CD14-positive monocyte (primary cell): ENCODE results near the gene EPB41L2. TPM values are rescaled to one million over a fixed set of nuclear protein-coding genes. Genes with fewer than 3 reads are reported as not detected.

Experiments used
- DNase-seq, 3 donors: peaks; one replicate each; pipeline ENCODE4 v3.0.0-alpha.2; 2011 to 2022
- H2AFZ ChIP-seq: 2 replicates; pipeline ENCODE4 v1.6.0; 2012; ENCODE audit warnings: mild to moderate bottlenecking, low read depth, low read length, inconsistent platforms; ENCODE audit not compliant: insufficient read depth, poor library complexity, severe bottlenecking
- H3K27ac ChIP-seq, 2 donors: 1 replicate in 1 of 2; 2 replicates in 1 of 2; pipeline ENCODE4 v1.5.1; 2012 to 2013; ENCODE audit warnings: low read length in 2 of 2, control low read depth in 1 of 2, inconsistent platforms in 1 of 2, low read depth in 1 of 2, mild to moderate bottlenecking in 1 of 2
- H3K27me3 ChIP-seq, 2 donors: one replicate each; pipeline versions ENCODE4 v1.6.0 to v1.6.1; 2011 to 2013; ENCODE audit warnings: low read length in 2 of 2; ENCODE audit not compliant: control insufficient read depth in 2 of 2, insufficient read depth in 2 of 2
- H3K36me3 ChIP-seq, 2 donors: replicated peaks in 1 of 2; 1 replicate in 1 of 2; 2 replicates in 1 of 2; pipeline versions ENCODE4 v1.5.1 to v1.6.1; 2012 to 2013; ENCODE audit warnings: low read length in 2 of 2, control low read depth in 1 of 2, inconsistent platforms in 1 of 2, mild to moderate bottlenecking in 1 of 2; ENCODE audit not compliant: insufficient read depth in 2 of 2, control insufficient read depth in 1 of 2
- H3K4me1 ChIP-seq, 2 donors: 1 replicate in 1 of 2; 2 replicates in 1 of 2; pipeline versions ENCODE4 v1.5.1 to v1.6.1; 2012 to 2013; ENCODE audit warnings: low read length in 2 of 2, control low read depth in 1 of 2, inconsistent platforms in 1 of 2, mild to moderate bottlenecking in 1 of 2, moderate library complexity in 1 of 2; ENCODE audit not compliant: insufficient read depth in 2 of 2, control insufficient read depth in 1 of 2
- H3K4me2 ChIP-seq: replicated peaks from 2 replicates; pipeline ENCODE3; 2012; ENCODE audit warnings: low read length, moderate library complexity, mild to moderate bottlenecking; ENCODE audit not compliant: poor library complexity, severe bottlenecking; ENCODE audit errors: extremely low read depth
- H3K4me3 ChIP-seq, 3 experiments: fragments of 200-600 bp in 1 of 3; sonication (generic) in 1 of 3; replicated peaks in 1 of 3; 1 replicate in 2 of 3; 2 replicates in 1 of 3; pipeline ENCODE4 v1.5.1; 2011 to 2013; ENCODE audit warnings: low read length in 3 of 3, mild to moderate bottlenecking in 3 of 3, control low read depth in 2 of 3, low read depth in 2 of 3, inconsistent platforms in 1 of 3, moderate library complexity in 1 of 3
- H3K79me2 ChIP-seq: 2 replicates; pipeline ENCODE4 v1.6.0; 2012; ENCODE audit warnings: mild to moderate bottlenecking, control low read depth, inconsistent platforms, low read length, moderate library complexity; ENCODE audit not compliant: insufficient read depth
- H3K9ac ChIP-seq: 2 replicates; pipeline ENCODE4 v1.6.0; 2017; ENCODE audit warnings: low read length, mild to moderate bottlenecking; ENCODE audit not compliant: insufficient read depth, poor library complexity, severe bottlenecking
- H3K9me3 ChIP-seq, 2 donors: replicated peaks in 1 of 2; 1 replicate in 1 of 2; 2 replicates in 1 of 2; pipeline versions ENCODE4 v1.5.1 to v1.6.1; 2012 to 2013; ENCODE audit warnings: low read length in 2 of 2, control low read depth in 1 of 2; ENCODE audit not compliant: control insufficient read depth in 1 of 2, insufficient read depth in 1 of 2
- H4K20me1 ChIP-seq: 2 replicates; pipeline ENCODE4 v1.6.0; 2012; ENCODE audit warnings: mild to moderate bottlenecking, low read length, control low read depth, moderate library complexity; ENCODE audit not compliant: insufficient read depth
- H3K27ac Mint-ChIP-seq, 7 donors: one replicate each; pipeline ENCODE4 v1.8.0; 2020; ENCODE audit warnings: mild to moderate bottlenecking in 7 of 7, mixed read lengths in 7 of 7, moderate library complexity in 6 of 7, inconsistent platforms in 2 of 7
- H3K27me3 Mint-ChIP-seq, 3 donors: one replicate each; pipeline ENCODE4 v1.8.0; 2021 to 2022; ENCODE audit warnings: low read depth in 3 of 3, mild to moderate bottlenecking in 3 of 3, mixed read lengths in 3 of 3, moderate library complexity in 3 of 3, inconsistent platforms in 1 of 3
- H3K36me3 Mint-ChIP-seq, 2 donors: one replicate each; pipeline ENCODE4 v1.8.0; 2020; ENCODE audit warnings: mixed read lengths in 2 of 2, inconsistent platforms in 1 of 2, mild to moderate bottlenecking in 1 of 2
- H3K4me1 Mint-ChIP-seq: one replicate; pipeline ENCODE4 v1.8.0; 2020; ENCODE audit warnings: mild to moderate bottlenecking, mixed read lengths
- H3K4me3 Mint-ChIP-seq, 2 donors: one replicate each; pipeline ENCODE4 v1.8.0; 2020; ENCODE audit warnings: mild to moderate bottlenecking in 2 of 2, mixed read lengths in 2 of 2, moderate library complexity in 1 of 2
- H3K9me3 Mint-ChIP-seq, 7 donors: one replicate each; pipeline ENCODE4 v1.8.0; 2020 to 2022; ENCODE audit warnings: mixed read lengths in 7 of 7, mild to moderate bottlenecking in 6 of 7, moderate library complexity in 6 of 7, inconsistent platforms in 2 of 7
- WGBS: methylation state at CpG from one replicate; pipeline ENCODE4 v1.1.5; 2013; ENCODE audit warnings: missing lambda C conversion rate; ENCODE audit not compliant: insufficient coverage; 5-methylcytosine and 5-hydroxymethylcytosine counted together
- intact Hi-C, 2 donors: fragments of 100-400 bp; cut with micrococcal nuclease; formaldehyde crosslinking; loops; one replicate each; pipeline versions ENCODE4 v1.15.0 to v1.15.1; 2023
- polyA plus RNA-seq, 3 donors: library from polyadenylated mRNA; depleted of rRNA in 1 of 3; unstranded in 2 of 3; stranded (reverse) in 1 of 3; fragments of 300-500 nt in 2 of 3; fragments of >200 nt in 1 of 3; fragmentation: Illumina TruSeq in 2 of 3; gene quantifications; 1 replicate in 2 of 3; 2 replicates in 1 of 3; pipeline ENCODE4 v1.2.3, GENCODE V29; 2012 to 2021
- TF ChIP-seq, protein P1 (sequence below): fragments of 200-600 bp; IDR thresholded peaks from one replicate; pipeline ENCODE4 v1.8.0; 2022; ENCODE audit warnings: antibody characterized with exemption, mild to moderate bottlenecking

The EPB41L2 gene
- polyA plus RNA-seq, 3 donors: 3.4 to 7.2 (median 4.6) TPM

DNA sequence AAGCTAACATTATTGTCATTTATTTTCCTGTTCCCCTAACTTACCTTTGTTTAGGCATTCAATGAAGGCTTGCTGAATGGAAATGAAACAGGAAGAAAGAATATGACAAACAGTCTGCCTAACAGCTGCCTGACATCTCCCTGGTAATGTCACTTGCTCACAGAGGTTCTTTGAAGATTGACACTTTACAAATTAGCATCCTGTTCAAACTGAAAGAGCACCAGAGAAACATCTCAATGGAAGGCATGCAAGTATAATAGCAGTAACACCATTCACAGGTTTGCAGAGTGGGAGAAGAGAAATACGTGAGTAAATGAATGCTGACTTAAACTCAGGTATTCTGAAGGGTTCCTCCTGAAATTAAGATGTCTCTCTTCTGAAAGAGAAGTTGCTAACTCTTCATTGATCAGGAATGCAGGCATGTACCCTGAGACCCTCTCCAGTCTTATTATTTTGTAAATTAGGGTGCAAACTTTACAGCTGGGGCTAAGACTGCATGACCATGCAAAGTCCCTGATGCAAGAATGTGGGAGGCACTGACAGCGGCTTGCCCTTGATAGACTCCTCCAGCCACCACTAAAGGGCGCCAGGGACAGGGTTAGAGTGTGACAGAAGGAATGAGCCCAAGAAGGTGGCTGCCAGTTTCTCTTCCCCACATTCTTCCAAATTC, 237.1 kb downstream of the EPB41L2 start:
- Mint-ChIP-seq H3K4me3 (no peak overlapping the region), H3K27ac (no peak overlapping the region), H3K36me3 (peaks cover 0 to 1% of the 10 kb centered on the region in 2 donors), H3K27me3 (peaks cover 0 to 2% (median 0%) of the 10 kb centered on the region in 3 donors), H3K9me3 (peaks cover 0 to 4% (median 0%) of the 10 kb centered on the region in 7 donors), H3K4me1 (peaks cover 12% of the 10 kb centered on the region)
- no peak for DNase-seq
- H4K20me1 ChIP-seq: no peaks in the 10 kb centered on the region
- no peak overlapping the region for H3K27ac ChIP-seq
- no peak overlapping the region for H3K9ac ChIP-seq
- intact Hi-C loops: no loop called here
- H3K4me3 ChIP-seq: no peak overlapping the region
- no peak overlapping the region for H2AFZ ChIP-seq
- WGBS: 100% methylated on average over 1 of the region's 3 CpGs
- H3K79me2 ChIP-seq: no peaks in the 10 kb centered on the region
- no peaks in the 10 kb centered on the region for H3K4me1 ChIP-seq
- H3K36me3 ChIP-seq: no peaks in the 10 kb centered on the region
- H3K27me3 ChIP-seq: no peaks in the 10 kb centered on the region
- no peaks in the 10 kb centered on the region for H3K9me3 ChIP-seq
- no peak overlapping the region for H3K4me2 ChIP-seq
- TF ChIP-seq, protein P1, sequence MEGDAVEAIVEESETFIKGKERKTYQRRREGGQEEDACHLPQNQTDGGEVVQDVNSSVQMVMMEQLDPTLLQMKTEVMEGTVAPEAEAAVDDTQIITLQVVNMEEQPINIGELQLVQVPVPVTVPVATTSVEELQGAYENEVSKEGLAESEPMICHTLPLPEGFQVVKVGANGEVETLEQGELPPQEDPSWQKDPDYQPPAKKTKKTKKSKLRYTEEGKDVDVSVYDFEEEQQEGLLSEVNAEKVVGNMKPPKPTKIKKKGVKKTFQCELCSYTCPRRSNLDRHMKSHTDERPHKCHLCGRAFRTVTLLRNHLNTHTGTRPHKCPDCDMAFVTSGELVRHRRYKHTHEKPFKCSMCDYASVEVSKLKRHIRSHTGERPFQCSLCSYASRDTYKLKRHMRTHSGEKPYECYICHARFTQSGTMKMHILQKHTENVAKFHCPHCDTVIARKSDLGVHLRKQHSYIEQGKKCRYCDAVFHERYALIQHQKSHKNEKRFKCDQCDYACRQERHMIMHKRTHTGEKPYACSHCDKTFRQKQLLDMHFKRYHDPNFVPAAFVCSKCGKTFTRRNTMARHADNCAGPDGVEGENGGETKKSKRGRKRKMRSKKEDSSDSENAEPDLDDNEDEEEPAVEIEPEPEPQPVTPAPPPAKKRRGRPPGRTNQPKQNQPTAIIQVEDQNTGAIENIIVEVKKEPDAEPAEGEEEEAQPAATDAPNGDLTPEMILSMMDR: no peak

DNA sequence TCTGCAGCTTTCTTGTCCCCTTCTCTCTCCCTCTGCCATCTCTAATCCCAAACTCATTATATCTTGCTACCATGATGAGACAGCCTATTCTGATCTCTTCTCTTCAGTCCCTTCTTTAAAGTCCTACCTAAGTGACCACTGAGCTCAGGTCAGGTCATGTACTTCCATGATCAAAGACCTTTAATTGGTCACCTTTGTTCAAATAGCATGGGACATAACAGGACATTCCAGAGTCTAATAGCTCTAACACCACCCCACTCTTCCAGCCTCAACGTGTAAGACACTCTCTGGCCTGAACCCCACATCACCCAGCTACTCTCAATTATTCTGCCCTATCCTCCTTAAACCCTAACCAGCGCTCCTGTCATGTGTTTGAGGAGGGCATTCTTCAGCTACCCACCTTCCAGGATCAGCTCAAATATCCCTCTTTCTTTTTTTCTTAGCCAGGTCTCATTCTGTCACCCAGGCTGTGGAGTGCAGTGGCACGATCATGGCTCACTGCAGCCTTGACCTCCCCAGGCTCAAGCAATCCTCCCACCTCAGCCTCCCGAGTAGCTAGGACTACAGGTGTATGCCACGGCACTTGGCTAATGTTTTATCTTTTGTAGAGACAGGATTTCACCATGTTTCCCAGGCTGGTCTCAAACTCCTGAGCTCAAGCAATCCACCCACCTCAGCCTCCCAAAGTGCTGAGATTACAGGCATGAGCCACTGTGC, 237.9 kb downstream of the EPB41L2 start:
- H3K9me3 ChIP-seq: no peaks in the 10 kb centered on the region
- peaks cover 0 to 5% (median under 1%) of the 10 kb centered on the region in 7 donors for H3K9me3 Mint-ChIP-seq
- peaks cover 0 to 1% of the 10 kb centered on the region in 2 donors for H3K36me3 Mint-ChIP-seq
- TF ChIP-seq, protein P1: no peak
- intact Hi-C loops: no loop called here
- no peaks in the 10 kb centered on the region for H3K4me1 ChIP-seq
- no peak overlapping the region for H3K27ac Mint-ChIP-seq
- peaks cover 12% of the 10 kb centered on the region for H3K4me1 Mint-ChIP-seq
- no peak overlapping the region for H3K4me3 ChIP-seq
- H4K20me1 ChIP-seq: no peaks in the 10 kb centered on the region
- H2AFZ ChIP-seq: no peak overlapping the region
- H3K9ac ChIP-seq: no peak overlapping the region
- H3K79me2 ChIP-seq: no peaks in the 10 kb centered on the region
- 86% methylated on average over 1 of the region's 5 CpGs for WGBS
- H3K4me3 Mint-ChIP-seq: no peak overlapping the region
- H3K27me3 Mint-ChIP-seq: peaks cover 0 to 2% (median 0%) of the 10 kb centered on the region in 3 donors
- H3K36me3 ChIP-seq: no peaks in the 10 kb centered on the region
- DNase-seq: no peak
- no peaks in the 10 kb centered on the region for H3K27me3 ChIP-seq
- no peak overlapping the region for H3K4me2 ChIP-seq
- no peak overlapping the region for H3K27ac ChIP-seq
